IMR-90 (cell line): ENCODE measurements around the gene A4GALT. TPM values are rescaled to one million over a fixed set of nuclear protein-coding genes. Genes with fewer than 3 reads are reported as not detected.
A peak's percentile ranks its signal among the peaks of the same experiment; 100 is the strongest.

Experiments
- ATAC-seq: fragments of 200-7000 bp; cut with Tn5 transposase; 2 replicates; pipeline ENCODE4 v1.9.1; 2020; ENCODE audit warnings: low read depth, mild to moderate bottlenecking, moderate library complexity
- BruUV-seq: library from RNA; stranded (reverse); fragments of 400-500 nt; replicated peaks from 2 replicates; lab custom pipeline; 2021; lab: Mats Ljungman, UMichigan
- CTCF ChIA-PET: fragments of 300-600 bp; formaldehyde crosslinking; extraction: SDS; loops from one replicate; lab custom pipeline; 2021; ENCODE audit warnings: antibody characterized with exemption; lab: Yijun Ruan, JAX
- POLR2A ChIA-PET: fragments of 300-600 bp; sonication (Branson Sonifier 250); formaldehyde crosslinking; loops from one replicate; lab custom pipeline; 2022; ENCODE audit warnings: antibody characterized with exemption; ENCODE audit not compliant: unreplicated experiment; lab: Charles Lee
- DNase-seq: peaks from one replicate; pipeline ENCODE4 v3.0.0; 2013
- H2AFZ ChIP-seq: replicated peaks from 2 replicates; pipeline ENCODE3; 2013; ENCODE audit warnings: low read length, mild to moderate bottlenecking; ENCODE audit not compliant: poor library complexity
- H2AK5ac ChIP-seq: 2 replicates; pipeline ENCODE4 v1.6.1; 2013; ENCODE audit warnings: low read depth, low read length, inconsistent platforms
- H2AK9ac ChIP-seq: replicated peaks from 2 replicates; pipeline ENCODE3; 2013; ENCODE audit warnings: mild to moderate bottlenecking, low read depth, low read length, moderate library complexity; ENCODE audit not compliant: poor library complexity
- H2BK120ac ChIP-seq: 2 replicates; pipeline ENCODE4 v1.6.1; 2013; ENCODE audit warnings: low read depth, low read length, inconsistent platforms
- H2BK15ac ChIP-seq: 3 replicates; pipeline ENCODE4 v1.6.1; 2013; ENCODE audit warnings: low read depth, low read length, inconsistent platforms
- H2BK20ac ChIP-seq: 2 replicates; pipeline ENCODE4 v1.6.1; 2013; ENCODE audit warnings: low read depth, mild to moderate bottlenecking, inconsistent platforms, low read length, moderate library complexity
- H2BK5ac ChIP-seq: 2 replicates; pipeline ENCODE4 v1.6.1; 2013; ENCODE audit warnings: mild to moderate bottlenecking, low read depth, low read length, inconsistent platforms; ENCODE audit not compliant: poor library complexity, severe bottlenecking
- H3K14ac ChIP-seq: replicated peaks from 2 replicates; pipeline ENCODE4 v1.6.1; 2013; ENCODE audit warnings: low read depth, low read length, inconsistent platforms
- H3K18ac ChIP-seq: 2 replicates; pipeline ENCODE4 v1.6.1; 2013; ENCODE audit warnings: low read depth, low read length, control low read depth
- H3K23ac ChIP-seq: 2 replicates; pipeline ENCODE4 v1.6.1; 2013; ENCODE audit warnings: low read depth, low read length, inconsistent platforms
- H3K27ac ChIP-seq: 2 replicates; pipeline ENCODE4 v1.5.1; 2013; ENCODE audit warnings: mild to moderate bottlenecking, control low read depth, low read length; ENCODE audit not compliant: insufficient read depth
- H3K27me3 ChIP-seq: 2 replicates; pipeline ENCODE4 v1.6.1; 2013; ENCODE audit warnings: low read length; ENCODE audit not compliant: control insufficient read depth, insufficient read depth
- H3K36me3 ChIP-seq: 2 replicates; pipeline ENCODE4 v1.6.1; 2013; ENCODE audit warnings: low read length, mixed read lengths; ENCODE audit not compliant: control insufficient read depth, insufficient read depth
- H3K4ac ChIP-seq: 2 replicates; pipeline ENCODE4 v1.6.1; 2013; ENCODE audit warnings: low read depth, low read length, inconsistent platforms
- H3K4me1 ChIP-seq: 2 replicates; pipeline ENCODE4 v1.6.1; 2013; ENCODE audit warnings: low read length, mixed read lengths; ENCODE audit not compliant: control insufficient read depth, insufficient read depth
- H3K4me2 ChIP-seq: 2 replicates; pipeline ENCODE4 v1.6.1; 2013; ENCODE audit warnings: low read depth, mild to moderate bottlenecking, control low read depth, low read length, moderate library complexity
- H3K4me3 ChIP-seq: 2 replicates; pipeline ENCODE4 v1.5.1; 2013; ENCODE audit warnings: low read depth, mild to moderate bottlenecking, control low read depth, low read length, moderate library complexity; ENCODE audit not compliant: insufficient read depth
- H3K56ac ChIP-seq: 2 replicates; pipeline ENCODE4 v1.6.1; 2013; ENCODE audit warnings: low read length, inconsistent platforms; ENCODE audit not compliant: insufficient read depth; ENCODE audit errors: extremely low read depth
- H3K79me1 ChIP-seq, 2 experiments: 2 replicates each; pipeline ENCODE4 v1.6.1; 2013; ENCODE audit warnings: low read length in 2 of 2, inconsistent platforms in 1 of 2, low read depth in 1 of 2
- H3K9ac ChIP-seq: 2 replicates; pipeline ENCODE4 v1.6.1; 2013; ENCODE audit warnings: low read depth, low read length, control low read depth
- H3K9me1 ChIP-seq: 2 replicates; pipeline ENCODE4 v1.6.1; 2013; ENCODE audit warnings: low read length, inconsistent platforms; ENCODE audit not compliant: insufficient read depth
- H3K9me3 ChIP-seq: 2 replicates; pipeline ENCODE4 v1.6.1; 2013; ENCODE audit warnings: low read length; ENCODE audit not compliant: control insufficient read depth, insufficient read depth
- H4K20me1 ChIP-seq: 2 replicates; pipeline ENCODE4 v1.6.1; 2013; ENCODE audit warnings: low read length, inconsistent platforms; ENCODE audit not compliant: insufficient read depth
- H4K5ac ChIP-seq: 2 replicates; pipeline ENCODE4 v1.6.1; 2013; ENCODE audit warnings: mild to moderate bottlenecking, low read depth, low read length, control low read depth
- H4K8ac ChIP-seq, 2 experiments: 2 replicates each; pipeline ENCODE4 v1.6.1; 2013; ENCODE audit warnings: low read depth in 2 of 2, low read length in 2 of 2, control low read depth in 1 of 2, inconsistent platforms in 1 of 2
- H4K91ac ChIP-seq: 2 replicates; pipeline ENCODE4 v1.6.1; 2013; ENCODE audit warnings: low read depth, low read length, inconsistent platforms; ENCODE audit not compliant: insufficient read depth
- CEBPB ChIP-seq: IDR thresholded peaks from 2 replicates; pipeline ENCODE4 v1.6.1; 2012; ENCODE audit warnings: low read depth, low read length, improper control_type of control experiment
- CHD1 ChIP-seq: IDR thresholded peaks from 2 replicates; pipeline ENCODE4 v1.6.1; 2012; ENCODE audit warnings: low read depth, low read length, improper control_type of control experiment
- CTCF ChIP-seq: conservative IDR thresholded peaks from 2 replicates; pipeline ENCODE4 v1.5.1; 2012; ENCODE audit warnings: mild to moderate bottlenecking, low read depth, low read length, improper control_type of control experiment
- MXI1 ChIP-seq: IDR thresholded peaks from 2 replicates; pipeline ENCODE4 v1.6.1; 2012; ENCODE audit warnings: low read depth, mild to moderate bottlenecking, low read length, moderate library complexity, borderline replicate concordance
- NFE2L2 ChIP-seq: fragments of 150-350 bp; IDR thresholded peaks from 2 replicates; pipeline ENCODE4 v1.6.1; 2016; ENCODE audit warnings: low read depth, mild to moderate bottlenecking, low read length
- POLR2A ChIP-seq: IDR thresholded peaks from 2 replicates; pipeline ENCODE4 v1.6.1; 2012; ENCODE audit warnings: mild to moderate bottlenecking, low read depth, low read length
- RAD21 ChIP-seq: IDR thresholded peaks from 2 replicates; pipeline ENCODE4 v1.6.1; 2012; ENCODE audit warnings: low read length, improper control_type of control experiment
- RFX5 ChIP-seq: IDR thresholded peaks from 2 replicates; pipeline ENCODE4 v1.8.0; 2012; ENCODE audit warnings: low read depth, mild to moderate bottlenecking, low read length, moderate library complexity
- SMC3 ChIP-seq: fragments of 150-350 bp; IDR thresholded peaks from 2 replicates; pipeline ENCODE4 v1.6.1; 2016; ENCODE audit warnings: low read depth, mild to moderate bottlenecking, antibody characterized with exemption, low read length, moderate library complexity
- WGBS, 2 experiments: methylation state at CpG; one replicate each; pipeline versions ENCODE4 v1.1.5 to v1.1.7; 2013; ENCODE audit warnings: missing lambda C conversion rate in 2 of 2; ENCODE audit not compliant: insufficient read length in 1 of 2; ENCODE audit errors: extremely low coverage in 2 of 2; 5-methylcytosine and 5-hydroxymethylcytosine counted together
- dilution Hi-C: fragments of 300-500 bp; cut with HindIII; formaldehyde crosslinking; loops from one replicate; pipeline ENCODE4 v1.14.3; 2018; ENCODE audit warnings: low sequenced_read_pairs; ENCODE audit not compliant: unreplicated experiment
- in situ Hi-C: fragments of 300-500 bp; cut with MboI; formaldehyde crosslinking; loops from 3 replicates; pipeline ENCODE4 v1.14.3; 2019; ENCODE audit warnings: low sequenced_read_pairs, inconsistent platforms, mixed read lengths
- intact Hi-C: fragments of 100-400 bp; cut with micrococcal nuclease; formaldehyde crosslinking; loops from 2 replicates; pipeline ENCODE4 v1.10.0; 2022
- polyA plus RNA-seq, 3 experiments: library from polyadenylated mRNA; depleted of rRNA; stranded (reverse); fragments of >200 nt; gene quantifications; 2 replicates each; pipeline ENCODE4 v1.2.3, GENCODE V29; 2012; ENCODE audit warnings: low replicate concordance in 1 of 3
- total RNA-seq: library from RNA; depleted of rRNA; stranded (reverse); fragments of >200 nt; gene quantifications from 2 replicates; pipeline ENCODE4 v1.2.3, GENCODE V29; 2012
- TF ChIP-seq, protein P1 (sequence below): fragments of 150-350 bp; IDR thresholded peaks from 2 replicates; pipeline ENCODE4 v1.6.1; 2016; ENCODE audit warnings: low read depth, mild to moderate bottlenecking, low read length, moderate library complexity, borderline replicate concordance
- TF ChIP-seq, protein P2 (sequence below): fragments of 150-350 bp; IDR thresholded peaks from 2 replicates; pipeline ENCODE4 v1.6.1; 2017; ENCODE audit warnings: mild to moderate bottlenecking, antibody characterized with exemption, low read length, low read depth

Gene A4GALT
- total and polyA plus RNA-seq, 2 of the 4 experiments (the other 2 are of a cell fraction): 1.6 to 6.1 TPM

GRCh38 chr22:42752912-42753311, 32.2 kb upstream of the A4GALT start:
- ATAC-seq (no peak), DNase-seq (no peak)
- TF ChIP-seq SMC3 (no peak), POLR2A (no peak), CTCF (no peak), RFX5 (no peak), CHD1 (no peak), RAD21 (no peak), NFE2L2 (no peak), MXI1 (no peak), CEBPB (no peak)
- TF ChIP-seq, protein P1, sequence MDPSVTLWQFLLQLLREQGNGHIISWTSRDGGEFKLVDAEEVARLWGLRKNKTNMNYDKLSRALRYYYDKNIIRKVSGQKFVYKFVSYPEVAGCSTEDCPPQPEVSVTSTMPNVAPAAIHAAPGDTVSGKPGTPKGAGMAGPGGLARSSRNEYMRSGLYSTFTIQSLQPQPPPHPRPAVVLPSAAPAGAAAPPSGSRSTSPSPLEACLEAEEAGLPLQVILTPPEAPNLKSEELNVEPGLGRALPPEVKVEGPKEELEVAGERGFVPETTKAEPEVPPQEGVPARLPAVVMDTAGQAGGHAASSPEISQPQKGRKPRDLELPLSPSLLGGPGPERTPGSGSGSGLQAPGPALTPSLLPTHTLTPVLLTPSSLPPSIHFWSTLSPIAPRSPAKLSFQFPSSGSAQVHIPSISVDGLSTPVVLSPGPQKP: no peak
- TF ChIP-seq, protein P2, sequence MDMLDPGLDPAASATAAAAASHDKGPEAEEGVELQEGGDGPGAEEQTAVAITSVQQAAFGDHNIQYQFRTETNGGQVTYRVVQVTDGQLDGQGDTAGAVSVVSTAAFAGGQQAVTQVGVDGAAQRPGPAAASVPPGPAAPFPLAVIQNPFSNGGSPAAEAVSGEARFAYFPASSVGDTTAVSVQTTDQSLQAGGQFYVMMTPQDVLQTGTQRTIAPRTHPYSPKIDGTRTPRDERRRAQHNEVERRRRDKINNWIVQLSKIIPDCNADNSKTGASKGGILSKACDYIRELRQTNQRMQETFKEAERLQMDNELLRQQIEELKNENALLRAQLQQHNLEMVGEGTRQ: no peak
- Histone ChIP-seq H3K23ac (no peak overlapping the region), H3K4me2 (no peak overlapping the region), H3K9me3 (no peaks in the 10 kb centered on the region), H3K56ac (no peak overlapping the region), H3K9me1 (peaks cover 15% of the 10 kb centered on the region), H2BK15ac (peak overlapping the region; percentile 81; the same call in 1 of the 3 replicates), H2AK5ac (peak overlapping the region; percentile 88), H3K4me3 (no peak overlapping the region), H2AK9ac (peak overlapping the region; percentile 76), H3K18ac (no peak overlapping the region), H3K9ac (no peak overlapping the region), H3K79me1 (peaks cover 0 to 6% of the 10 kb centered on the region in 2 experiments; a peak in 1 of 4 replicates), H3K4me1 (peaks cover 28% of the 10 kb centered on the region), H2AFZ (peak overlapping the region; percentile 65), H4K20me1 (no peaks in the 10 kb centered on the region), H4K91ac (peak overlapping the region; percentile 85), H2BK5ac (no peak overlapping the region), H3K4ac (peak overlapping the region; percentile 75), H3K27me3 (no peaks in the 10 kb centered on the region), H4K8ac (0 out of 4 replicates have a peak overlapping the region, but pooled peaks of 1 of the 2 experiments have one; percentile 50), H3K27ac (no peak overlapping the region), H4K5ac (no peak overlapping the region; the same call in 1 of the 2 replicates), H3K36me3 (no peaks in the 10 kb centered on the region), H2BK120ac (peak overlapping the region; percentile 69), H2BK20ac (peak overlapping the region; percentile 27), H3K14ac (no peak overlapping the region; the same call in 1 of the 2 replicates)
- no CpG with 5 or more reads among the region's 7 CpGs for WGBS, 2 experiments
- in situ Hi-C loops: no loop called here
- dilution Hi-C loops: no loop called here
- no TSS peak for BruUV-seq
- intact Hi-C loops: no loop called here
- ChIA-PET CTCF (no interaction called here), POLR2A (no interaction called here)
